Measurements from ENCODE around the gene NUP54. TPM values are rescaled to one million over a fixed set of nuclear protein-coding genes. Genes with fewer than 3 reads are reported as not detected.

Gene NUP54
- total RNA-seq, 1 donor from 2014 or later, result 64.5 TPM

GRCh38 chr4:76105652-76106051, 42.5 kb downstream of the NUP54 start:
- Mint-ChIP-seq H3K36me3 (no peaks in the 10 kb centered on the region), H3K9me3 (no peaks in the 10 kb centered on the region), H3K4me3 (no peak overlapping the region), H3K27ac (no peak overlapping the region), H3K27me3 (ENCODE audit: low read depth) (no peaks in the 10 kb centered on the region), H3K4me1 (peaks cover 12% of the 10 kb centered on the region)
- no peak for TF ChIP-seq CTCF (IDR thresholded peaks at IDR 0.05; ENCODE audit: unreplicated experiment)
- DNase-seq (ENCODE audit: low spot score in 2 of 2, unreplicated experiment in 2 of 2), result no peak

GRCh38 chr4:76096076-76096475, 52.1 kb downstream of the NUP54 start:
- no peak for TF ChIP-seq CTCF (IDR thresholded peaks at IDR 0.05; ENCODE audit: unreplicated experiment)
- H3K27ac Mint-ChIP-seq, result peak overlapping the region; percentile 24
- no peaks in the 10 kb centered on the region for H3K27me3 Mint-ChIP-seq (ENCODE audit: low read depth)
- no peak for DNase-seq (ENCODE audit: low spot score in 2 of 2, unreplicated experiment in 2 of 2)
- H3K4me3 Mint-ChIP-seq, result no peak overlapping the region
- peaks cover 15% of the 10 kb centered on the region for H3K4me1 Mint-ChIP-seq
- peaks cover 3% of the 10 kb centered on the region for H3K9me3 Mint-ChIP-seq
- no peaks in the 10 kb centered on the region for H3K36me3 Mint-ChIP-seq

GRCh38 chr4:76095568-76095967, 52.6 kb downstream of the NUP54 start:
- Mint-ChIP-seq H3K4me3 (no peak overlapping the region), H3K36me3 (no peaks in the 10 kb centered on the region), H3K27ac (peak overlapping the region; percentile 24), H3K4me1 (peaks cover 20% of the 10 kb centered on the region), H3K27me3 (ENCODE audit: low read depth) (no peaks in the 10 kb centered on the region), H3K9me3 (peaks cover 3% of the 10 kb centered on the region)
- no peak for TF ChIP-seq CTCF (IDR thresholded peaks at IDR 0.05; ENCODE audit: unreplicated experiment)
- DNase-seq (ENCODE audit: low spot score in 2 of 2, unreplicated experiment in 2 of 2), result no peak

GRCh38 chr4:76091052-76091451, 57.1 kb downstream of the NUP54 start:
- DNase-seq (ENCODE audit: low spot score in 2 of 2, unreplicated experiment in 2 of 2), result no peak
- Mint-ChIP-seq H3K36me3 (no peaks in the 10 kb centered on the region), H3K27me3 (ENCODE audit: low read depth) (no peaks in the 10 kb centered on the region), H3K27ac (no peak overlapping the region), H3K4me3 (no peak overlapping the region), H3K4me1 (peaks cover 23% of the 10 kb centered on the region), H3K9me3 (peaks cover 3% of the 10 kb centered on the region)
- TF ChIP-seq CTCF (IDR thresholded peaks at IDR 0.05; ENCODE audit: unreplicated experiment), result no peak

- peaks cover 3% of the 10 kb centered on the region for H3K9me3 Mint-ChIP-seq
- no peak for DNase-seq (ENCODE audit: low spot score in 2 of 2, unreplicated experiment in 2 of 2)
- TF ChIP-seq CTCF (IDR thresholded peaks at IDR 0.05; ENCODE audit: unreplicated experiment), result no peak
- H3K27ac Mint-ChIP-seq, result peak overlapping the region; percentile 10
- peaks cover 18% of the 10 kb centered on the region for H3K4me1 Mint-ChIP-seq
- no peak overlapping the region for H3K4me3 Mint-ChIP-seq
- H3K36me3 Mint-ChIP-seq, result no peaks in the 10 kb centered on the region
- no peaks in the 10 kb centered on the region for H3K27me3 Mint-ChIP-seq (ENCODE audit: low read depth)
Observed at GRCh38 chr4:76090241-76090691, 57.9 kb downstream of the NUP54 start.

- no peaks in the 10 kb centered on the region for H3K27me3 Mint-ChIP-seq (ENCODE audit: low read depth)
- H3K27ac Mint-ChIP-seq, result no peak overlapping the region
- no peaks in the 10 kb centered on the region for H3K36me3 Mint-ChIP-seq
- peaks cover 18% of the 10 kb centered on the region for H3K4me1 Mint-ChIP-seq
- peaks cover 3% of the 10 kb centered on the region for H3K9me3 Mint-ChIP-seq
- no peak for TF ChIP-seq CTCF (IDR thresholded peaks at IDR 0.05; ENCODE audit: unreplicated experiment)
- H3K4me3 Mint-ChIP-seq, result no peak overlapping the region
- no peak for DNase-seq (ENCODE audit: low spot score in 2 of 2, unreplicated experiment in 2 of 2)
Observed at GRCh38 chr4:76088719-76089118, 59.5 kb downstream of the NUP54 start.
